ENCODE data around the gene GOLGA1. TPM values are rescaled to one million over a fixed set of nuclear protein-coding genes. Genes with fewer than 3 reads are reported as not detected.

GOLGA1 gene
- total RNA-seq, 1 experiment from 2014 or later = 9.6 TPM

GRCh38 chr9:124954255-124954654 is 13.4 kb upstream of the GOLGA1 start (continued):
- TF ChIP-seq ZNF532 (CRISPR knock-in tag; IDR thresholded peaks at IDR 0.05; ENCODE audit: borderline replicate concordance) = no peak

GRCh38 chr9:124950050-124950718 is 9.3 kb upstream of the GOLGA1 start:
- Mint-ChIP-seq H3K4me1 (no peaks in the 10 kb centered on the region), H3K27ac (no peak overlapping the region), H3K4me3 (no peak overlapping the region), H3K36me3 (peaks cover 7% of the 10 kb centered on the region), H3K27me3 (ENCODE audit: low read depth) (no peaks in the 10 kb centered on the region), H3K9me3 (no peaks in the 10 kb centered on the region)
- ATAC-seq (no peak), DNase-seq (ENCODE audit: low spot score) (no peak)
- POLR2A ChIA-PET = no interaction called here
- no peak for TF ChIP-seq NR2C2 (CRISPR knock-in tag; IDR thresholded peaks at IDR 0.05)
- no peak for TF ChIP-seq GABPB1 (CRISPR knock-in tag; IDR thresholded peaks at IDR 0.05)
- no peak for TF ChIP-seq CBFB (CRISPR knock-in tag; IDR thresholded peaks at IDR 0.05; ENCODE audit: low read depth)
- TF ChIP-seq ZNF121 (CRISPR knock-in tag; IDR thresholded peaks at IDR 0.05) = no peak
- no peak for TF ChIP-seq AFF4 (CRISPR knock-in tag; IDR thresholded peaks at IDR 0.05; ENCODE audit: borderline replicate concordance)
- no peak for TF ChIP-seq TEAD1 (CRISPR knock-in tag; IDR thresholded peaks at IDR 0.05)
- no peak for TF ChIP-seq AR (CRISPR knock-in tag; IDR thresholded peaks at IDR 0.05)
- TF ChIP-seq HMGXB4 (CRISPR knock-in tag; IDR thresholded peaks at IDR 0.05) = no peak
- no peak for TF ChIP-seq FOXJ3 (CRISPR knock-in tag; IDR thresholded peaks at IDR 0.05; ENCODE audit: borderline replicate concordance)
- TF ChIP-seq GTF2I (CRISPR knock-in tag; conservative IDR thresholded peaks at IDR 0.05) = no peak
- TF ChIP-seq JAZF1 (CRISPR knock-in tag; IDR thresholded peaks at IDR 0.05) = no peak
- no peak for TF ChIP-seq SP1 (CRISPR knock-in tag; conservative IDR thresholded peaks at IDR 0.05)
- TF ChIP-seq ZNF671 (CRISPR knock-in tag; IDR thresholded peaks at IDR 0.05) = no peak
- no peak for TF ChIP-seq CTCF (IDR thresholded peaks at IDR 0.05)
- TF ChIP-seq CDX4 (CRISPR knock-in tag; IDR thresholded peaks at IDR 0.05; ENCODE audit: borderline replicate concordance) = no peak
- TF ChIP-seq ZNF512 (CRISPR knock-in tag; IDR thresholded peaks at IDR 0.05; ENCODE audit: borderline replicate concordance) = no peak
- CTCF ChIA-PET = no interaction called here

All from WTC11 (cell line).